Epithelial cell of proximal tubule (primary cell): ENCODE results near the gene TMEM62. TPM values are rescaled to one million over a fixed set of nuclear protein-coding genes. Genes with fewer than 3 reads are reported as not detected.

ENCODE experiments used
- DNase-seq: peaks from one replicate; pipeline ENCODE4 v3.0.0-alpha.2; 2011; ENCODE audit warnings: low read depth
- H3K4me3 ChIP-seq: 2 replicates; pipeline ENCODE4 v1.5.1; 2011; ENCODE audit warnings: low read depth, mild to moderate bottlenecking, low read length
- total RNA-seq: library from RNA; depleted of rRNA; stranded (reverse); fragments of >200 nt; gene quantifications from 2 replicates; pipeline ENCODE4 v1.2.3, GENCODE V29; 2015
- TF ChIP-seq, protein P1 (sequence below): conservative IDR thresholded peaks from 2 replicates; pipeline ENCODE4 v1.5.1; 2012; ENCODE audit warnings: low read depth, mild to moderate bottlenecking, low read length

TMEM62 gene
- total RNA-seq, 1 donor from 2014 or later, result 22.6 TPM

DNA sequence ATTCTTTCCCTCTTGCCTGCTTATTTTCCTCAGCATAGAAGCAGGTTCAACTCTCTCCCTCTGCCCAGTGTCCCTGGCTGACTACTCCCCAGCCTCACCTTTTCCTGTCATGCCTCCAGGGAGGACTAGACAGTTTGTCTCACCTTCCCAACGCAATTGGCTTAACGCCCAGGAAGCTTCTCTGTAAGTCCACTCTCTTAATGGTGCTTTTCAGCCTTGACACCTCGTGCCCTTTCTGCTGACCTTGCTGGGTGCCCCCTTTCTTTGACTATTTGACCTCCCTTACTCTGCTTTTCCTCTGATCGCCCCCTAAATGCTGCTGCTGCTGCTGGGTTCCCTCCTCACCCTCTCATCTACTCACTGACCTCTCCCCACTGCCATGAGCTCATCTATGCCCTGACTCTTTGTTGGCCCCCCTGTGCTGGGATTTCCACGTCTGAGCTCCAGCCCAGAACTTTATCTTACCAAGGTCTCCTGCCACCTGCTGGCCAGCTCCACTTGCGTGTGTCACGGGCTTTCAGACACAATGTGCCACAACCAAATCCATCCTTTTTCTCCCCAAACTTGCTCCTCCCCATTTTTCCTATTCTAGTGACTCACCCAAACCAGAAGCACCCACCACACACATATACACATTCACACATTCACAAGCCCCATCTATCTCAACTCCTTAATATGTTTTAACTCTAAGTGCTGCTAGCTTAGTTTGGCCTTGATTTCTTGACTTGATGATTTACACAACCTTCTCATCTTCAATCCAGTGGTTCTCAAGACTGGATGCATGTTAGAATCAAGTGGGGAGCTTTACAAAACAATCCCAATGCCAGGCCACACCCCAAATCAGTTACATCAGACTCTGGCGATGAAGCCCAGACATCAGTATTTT, 70.9 kb downstream of the TMEM62 start:
- TF ChIP-seq, protein P1, sequence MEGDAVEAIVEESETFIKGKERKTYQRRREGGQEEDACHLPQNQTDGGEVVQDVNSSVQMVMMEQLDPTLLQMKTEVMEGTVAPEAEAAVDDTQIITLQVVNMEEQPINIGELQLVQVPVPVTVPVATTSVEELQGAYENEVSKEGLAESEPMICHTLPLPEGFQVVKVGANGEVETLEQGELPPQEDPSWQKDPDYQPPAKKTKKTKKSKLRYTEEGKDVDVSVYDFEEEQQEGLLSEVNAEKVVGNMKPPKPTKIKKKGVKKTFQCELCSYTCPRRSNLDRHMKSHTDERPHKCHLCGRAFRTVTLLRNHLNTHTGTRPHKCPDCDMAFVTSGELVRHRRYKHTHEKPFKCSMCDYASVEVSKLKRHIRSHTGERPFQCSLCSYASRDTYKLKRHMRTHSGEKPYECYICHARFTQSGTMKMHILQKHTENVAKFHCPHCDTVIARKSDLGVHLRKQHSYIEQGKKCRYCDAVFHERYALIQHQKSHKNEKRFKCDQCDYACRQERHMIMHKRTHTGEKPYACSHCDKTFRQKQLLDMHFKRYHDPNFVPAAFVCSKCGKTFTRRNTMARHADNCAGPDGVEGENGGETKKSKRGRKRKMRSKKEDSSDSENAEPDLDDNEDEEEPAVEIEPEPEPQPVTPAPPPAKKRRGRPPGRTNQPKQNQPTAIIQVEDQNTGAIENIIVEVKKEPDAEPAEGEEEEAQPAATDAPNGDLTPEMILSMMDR, result peak; percentile 86
- H3K4me3 ChIP-seq, result no peak overlapping the region
- DNase-seq, result no peak

DNA sequence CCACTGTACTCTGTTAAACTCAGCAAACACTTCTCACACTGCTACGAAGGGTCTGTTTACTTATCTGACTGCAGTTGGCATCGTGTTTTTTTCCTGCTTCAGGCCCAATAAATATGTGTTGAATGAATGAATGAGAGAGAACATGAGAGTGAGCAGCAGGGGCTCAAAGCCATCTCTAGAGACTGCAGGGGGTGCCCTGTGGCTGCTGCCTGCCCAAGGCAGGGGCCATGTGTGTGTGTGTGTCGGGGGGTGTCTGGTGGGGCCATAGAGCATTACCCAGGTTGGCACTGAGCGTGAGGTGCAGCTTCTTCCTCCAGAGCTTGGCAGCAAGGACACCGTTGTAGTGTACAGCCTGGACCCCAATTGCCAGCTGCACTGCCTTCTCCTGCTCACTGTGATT, 72.7 kb downstream of the TMEM62 start:
- H3K4me3 ChIP-seq, result no peak overlapping the region
- TF ChIP-seq, protein P1, result no peak

DNA sequence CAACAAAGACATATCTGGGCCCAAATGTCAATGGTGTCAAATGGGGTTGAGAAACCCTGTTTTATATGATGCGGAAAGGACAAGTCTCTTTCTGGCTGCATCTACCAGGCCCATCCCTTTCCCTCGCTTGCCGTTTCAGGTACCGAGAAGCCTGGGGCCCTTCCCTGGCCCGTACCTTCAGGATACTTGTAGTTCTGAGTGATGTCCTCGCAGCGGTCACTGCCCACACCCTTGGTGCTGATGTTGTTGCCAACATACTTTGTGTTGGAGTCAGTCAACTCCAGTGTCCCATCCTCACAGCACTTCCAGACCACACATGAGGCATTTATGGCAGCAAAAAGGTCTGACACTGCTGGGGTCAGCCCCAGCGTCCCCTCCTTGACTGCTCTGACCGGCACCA, 73.6 kb downstream of the TMEM62 start:
- TF ChIP-seq, protein P1, result no peak
- H3K4me3 ChIP-seq, result no peak overlapping the region
- no peak for DNase-seq

More for the DNA sequence above, 72.7 kb downstream of the TMEM62 start:
- DNase-seq, result no peak

DNA sequence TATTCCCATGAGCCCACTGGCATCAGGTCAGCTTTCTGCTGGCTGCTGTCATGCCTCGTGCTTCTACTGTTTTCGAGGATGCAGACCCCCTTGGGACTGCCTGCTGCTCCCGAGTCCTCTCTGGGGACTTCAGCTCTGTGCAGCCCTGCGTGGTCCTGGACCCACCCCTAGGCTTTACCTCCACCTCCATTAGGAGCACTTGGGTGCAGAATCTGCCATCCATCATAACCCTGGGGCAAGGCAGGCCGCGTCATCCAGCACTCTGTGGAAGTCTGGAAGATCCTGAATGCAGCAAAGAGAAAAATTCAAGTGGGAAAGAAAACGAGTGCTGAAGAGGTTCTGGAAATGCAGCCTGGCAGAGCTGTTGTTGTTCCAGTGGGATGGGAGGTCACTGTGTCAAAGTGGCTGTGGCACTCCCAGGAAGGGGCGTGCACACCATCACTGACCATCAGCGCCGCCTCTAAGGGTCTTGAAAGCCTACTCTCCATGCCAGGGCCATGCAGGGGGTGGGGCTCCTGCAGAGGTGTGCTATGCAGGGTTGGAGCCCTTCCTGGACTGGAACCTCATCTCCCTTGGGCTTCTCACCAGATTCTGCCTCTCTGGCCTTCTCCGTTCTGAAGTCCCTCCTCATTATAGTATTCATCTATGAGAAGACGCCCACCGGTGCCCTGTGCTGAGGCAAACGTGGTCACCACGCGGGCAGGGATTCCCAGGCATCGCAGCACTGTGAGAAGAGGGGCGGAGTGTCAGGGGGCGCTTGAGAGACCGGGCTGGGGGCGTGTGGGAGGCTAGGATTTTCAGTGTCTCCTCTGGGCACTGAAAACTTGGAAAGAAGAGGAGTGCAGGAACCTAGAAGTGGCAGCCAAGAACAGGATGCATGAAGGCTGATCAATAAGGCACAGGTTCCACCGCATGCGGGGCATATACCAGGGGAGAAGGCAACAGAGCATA, 74.9 kb downstream of the TMEM62 start:
- no peak for DNase-seq
- no peak overlapping the region for H3K4me3 ChIP-seq
- TF ChIP-seq, protein P1, result no peak

DNA sequence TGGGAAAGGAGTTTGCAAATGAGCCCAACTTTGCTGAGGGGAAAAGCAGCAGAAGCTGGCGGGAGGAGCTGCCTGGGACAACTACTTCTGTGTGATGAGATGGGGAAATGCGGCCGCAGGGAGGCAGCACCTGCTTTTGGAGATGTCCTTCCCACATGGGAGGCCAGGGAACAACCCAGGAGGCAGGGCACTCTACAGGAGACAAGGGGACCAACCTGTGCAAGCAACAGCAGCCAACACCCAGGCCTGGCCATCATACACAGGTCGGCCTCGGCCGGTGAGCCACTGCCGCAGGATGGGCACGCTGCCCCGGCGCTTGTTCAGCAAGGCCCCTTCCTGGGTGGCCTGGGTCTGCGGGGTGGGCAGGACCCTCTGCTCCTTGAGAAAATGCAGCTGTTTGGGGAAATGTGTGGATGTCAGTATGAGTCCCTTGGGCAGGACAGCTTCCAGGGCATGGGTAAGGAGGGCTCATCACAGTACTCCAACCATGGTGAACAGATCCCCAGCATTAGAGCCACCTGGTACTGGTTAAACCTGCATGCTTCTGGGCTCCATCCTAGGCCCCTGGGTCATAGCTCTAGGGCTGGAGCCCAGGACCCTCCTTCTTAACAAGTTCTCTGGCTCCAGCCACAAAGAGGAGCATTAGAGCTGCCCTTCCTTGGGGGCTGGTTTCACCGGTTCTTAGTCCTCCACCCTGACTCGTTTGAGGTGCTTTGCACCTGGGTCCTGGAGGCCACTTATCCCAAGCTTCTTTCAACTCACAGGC, 75.9 kb downstream of the TMEM62 start:
- H3K4me3 ChIP-seq, result no peak overlapping the region
- TF ChIP-seq, protein P1, result peak; percentile 30
- no peak for DNase-seq

DNA sequence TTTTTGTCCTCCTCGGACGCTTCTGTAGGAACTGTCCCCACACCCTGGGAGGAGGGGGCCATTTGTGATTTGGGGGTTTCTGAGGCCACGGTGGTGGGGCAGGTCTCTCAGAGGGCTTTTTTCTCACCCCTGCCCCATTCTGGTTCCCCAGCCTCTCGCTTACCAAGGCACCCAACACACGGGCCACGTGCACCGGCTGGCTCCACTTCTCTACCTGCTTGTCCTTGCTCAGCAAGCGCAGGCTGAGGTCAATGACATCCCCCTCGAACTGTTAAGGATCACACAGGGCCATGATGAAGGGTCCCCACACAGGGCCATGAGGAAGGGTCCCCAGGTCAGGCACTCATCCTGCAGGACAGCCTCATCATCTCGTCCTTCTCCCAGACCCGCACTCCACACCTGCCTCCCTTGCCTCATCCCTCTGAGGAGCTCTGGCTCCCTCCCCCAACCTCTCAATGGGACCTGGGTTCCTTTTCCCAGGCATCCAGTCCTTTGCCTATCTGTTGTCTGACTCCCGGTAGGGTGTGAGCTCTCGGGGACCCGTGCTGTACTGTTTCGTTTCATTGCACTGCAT, 76.9 kb downstream of the TMEM62 start:
- H3K4me3 ChIP-seq, result no peak overlapping the region
- TF ChIP-seq, protein P1, result no peak
- DNase-seq, result no peak
